Transverse colon (tissue), 4 donors: ENCODE results near the gene ARSI. TPM values are rescaled to one million over a fixed set of nuclear protein-coding genes. Genes with fewer than 3 reads are reported as not detected.

Experiments
- DNase-seq: peaks from one replicate; pipeline ENCODE4 v3.0.0-alpha.2; 2019
- H3K27ac ChIP-seq, 4 donors: fragments of 200-600 bp; sonication (generic); 2 replicates each; pipeline ENCODE4 v1.5.1; 2016 to 2018; ENCODE audit warnings: inconsistent platforms in 4 of 4
- H3K27me3 ChIP-seq: fragments of 200-600 bp; sonication (generic); 2 replicates; pipeline ENCODE4 v1.5.1; 2017; ENCODE audit warnings: inconsistent platforms
- H3K36me3 ChIP-seq, 4 donors: fragments of 200-600 bp; sonication (generic); 2 replicates each; pipeline ENCODE4 v1.5.1; 2017 to 2019; ENCODE audit warnings: inconsistent platforms in 4 of 4
- H3K4me1 ChIP-seq, 4 donors: fragments of 200-600 bp; sonication (generic); 2 replicates each; pipeline ENCODE4 v1.5.1; 2017 to 2020; ENCODE audit warnings: inconsistent platforms in 4 of 4
- H3K4me3 ChIP-seq, 4 donors: fragments of 200-600 bp; sonication (generic); 1 replicate in 1 of 4; 2 replicates in 3 of 4; pipeline versions ENCODE4 v1.5.1 to v1.6.1; 2017 to 2019; ENCODE audit warnings: inconsistent platforms in 4 of 4
- H3K9me3 ChIP-seq, 2 donors: fragments of 200-600 bp; sonication (generic); 2 replicates each; pipeline ENCODE4 v1.5.1; 2017 to 2019; ENCODE audit warnings: inconsistent platforms in 2 of 2
- CTCF ChIP-seq, 5 experiments: fragments of 200-600 bp in 3 of 5; fragments of 450-650 bp in 2 of 5; sonication (generic) in 3 of 5; IDR thresholded peaks; 1 replicate in 2 of 5; 2 replicates in 3 of 5; pipeline ENCODE4 v1.5.1; 2016 to 2017; ENCODE audit warnings: antibody characterized with exemption in 5 of 5, inconsistent platforms in 3 of 5, mild to moderate bottlenecking in 2 of 5, moderate library complexity in 1 of 5
- EP300 ChIP-seq: sonication (generic); formaldehyde crosslinking; IDR thresholded peaks from one replicate; pipeline ENCODE4 v1.6.1; 2017; ENCODE audit warnings: antibody characterized with exemption, low read depth
- POLR2A ChIP-seq: fragments of 450-650 bp; IDR thresholded peaks from one replicate; pipeline ENCODE4 v1.6.1; 2016; ENCODE audit warnings: antibody characterized with exemption, mild to moderate bottlenecking, moderate library complexity
- POLR2AphosphoS5 ChIP-seq, 3 donors: sonication (generic); formaldehyde crosslinking; IDR thresholded peaks; one replicate each; pipeline ENCODE4 v1.6.1; 2016; ENCODE audit warnings: antibody characterized with exemption in 3 of 3
- WGBS, 2 donors: methylation state at CpG; one replicate each; pipeline ENCODE4 v1.1.5; 2018; ENCODE audit warnings: low coverage in 1 of 2; 5-methylcytosine and 5-hydroxymethylcytosine counted together
- in situ Hi-C, 4 donors: fragments of 200-750 bp; cut with MboI; loops; one replicate each; pipeline versions ENCODE4 v1.15.0 to v1.15.1; 2017; ENCODE audit warnings: low sequenced_read_pairs in 3 of 4, low pct_ligation_motif_present in 1 of 4, low pct_unique_long_range_greater_than_20kb in 1 of 4
- intact Hi-C: fragments of 100-400 bp; cut with DNase I; formaldehyde crosslinking; loops from one replicate; pipeline ENCODE4 v1.15.1; 2023; ENCODE audit warnings: low total_unique reads
- total RNA-seq, 4 donors: library from RNA; depleted of rRNA; stranded (reverse); fragments of >200 nt; gene quantifications; one replicate each; pipeline ENCODE4 v1.1.0, GENCODE V29; 2016

Gene ARSI
- total RNA-seq, 4 donors from 2014 or later: 0.48 to 1.6 TPM; not detected in 2

- WGBS, 2 donors: 75 to 86% methylated on average over 2 to 7 of the region's 7 CpGs
- no peaks in the 10 kb centered on the region for H3K36me3 ChIP-seq
- no peak for TF ChIP-seq EP300
- no peak for TF ChIP-seq POLR2A
- no peak for TF ChIP-seq CTCF (IDR thresholded peaks at IDR 0.05)
- no peak for TF ChIP-seq POLR2AphosphoS5 (IDR thresholded peaks at IDR 0.05)
- no peak overlapping the region for H3K4me3 ChIP-seq
- no peaks in the 10 kb centered on the region for H3K9me3 ChIP-seq
- intact Hi-C loops (no loop called here), in situ Hi-C loops (loop anchor here in 1 of 4 donors (25.0 kb wide), 1 partner anchor 175 kb away; the partner anchor contains the start of gene RPS14)
- no peak for DNase-seq
- peaks cover 0 to 7% (median 0%) of the 10 kb centered on the region in 4 donors for H3K4me1 ChIP-seq
- no peaks in the 10 kb centered on the region for H3K27me3 ChIP-seq
- H3K27ac ChIP-seq: no peak overlapping the region
Observed at GRCh38 chr5:150262502-150262901, 40.2 kb downstream of the ARSI start.

GRCh38 chr5:150261231-150261630 is 41.5 kb downstream of the ARSI start:
- 49% methylated on average over 8 of the region's 8 CpGs; no CpG with 5 or more reads in 1 of the 2 donors for WGBS, 2 donors
- in situ Hi-C loops: loop anchor here in 1 of 4 donors (25.0 kb wide), 1 partner anchor 176 kb away; the partner anchor contains the start of gene RPS14
- TF ChIP-seq POLR2A: no peak
- TF ChIP-seq POLR2AphosphoS5 (IDR thresholded peaks at IDR 0.05): no peak
- no peak for TF ChIP-seq CTCF (IDR thresholded peaks at IDR 0.05)
- no peak for TF ChIP-seq EP300

GRCh38 chr5:150258130-150258529 is 44.6 kb downstream of the ARSI start:
- Histone ChIP-seq H3K27me3 (no peaks in the 10 kb centered on the region), H3K9me3 (no peaks in the 10 kb centered on the region), H3K27ac (no peak overlapping the region), H3K4me1 (no peaks in the 10 kb centered on the region), H3K36me3 (no peaks in the 10 kb centered on the region), H3K4me3 (no peak overlapping the region)
- WGBS, 2 donors: 77% methylated on average over 6 of the region's 6 CpGs; no CpG with 5 or more reads in 1 of the 2 donors
- in situ Hi-C loops (loop anchor here in 1 of 4 donors (25.0 kb wide), 1 partner anchor 179 kb away; the partner anchor contains the start of gene RPS14), intact Hi-C loops (no loop called here)
- no peak for DNase-seq
- no peak for TF ChIP-seq CTCF (IDR thresholded peaks at IDR 0.05)
- no peak for TF ChIP-seq POLR2A
- TF ChIP-seq EP300: no peak
- TF ChIP-seq POLR2AphosphoS5 (IDR thresholded peaks at IDR 0.05): no peak

More at GRCh38 chr5:150261231-150261630, 41.5 kb downstream of the ARSI start:
- intact Hi-C loops: no loop called here
- Histone ChIP-seq H3K27ac (no peak overlapping the region), H3K4me1 (peaks cover 0 to 7% (median 0%) of the 10 kb centered on the region in 4 donors), H3K4me3 (no peak overlapping the region), H3K27me3 (no peaks in the 10 kb centered on the region), H3K9me3 (no peaks in the 10 kb centered on the region), H3K36me3 (no peaks in the 10 kb centered on the region)
- DNase-seq: no peak

- no peaks in the 10 kb centered on the region for H3K27me3 ChIP-seq
- 59 to 80% methylated on average over 5 to 11 of the region's 11 CpGs for WGBS, 2 donors
- no peaks in the 10 kb centered on the region for H3K9me3 ChIP-seq
- H3K4me1 ChIP-seq: no peaks in the 10 kb centered on the region
- intact Hi-C loops: no loop called here
- in situ Hi-C loops: loop anchor here in 1 of 4 donors (25.0 kb wide), 1 partner anchor 180 kb away; the partner anchor contains the start of gene RPS14
- no peak for DNase-seq
- H3K27ac ChIP-seq: no peak overlapping the region
- H3K4me3 ChIP-seq: no peak overlapping the region
- H3K36me3 ChIP-seq: no peaks in the 10 kb centered on the region
- TF ChIP-seq EP300 (no peak), POLR2A (no peak), POLR2AphosphoS5 (IDR thresholded peaks at IDR 0.05) (no peak), CTCF (IDR thresholded peaks at IDR 0.05) (no peak)
Observed at GRCh38 chr5:150257424-150257823, 45.3 kb downstream of the ARSI start.
